ENCODE measurements around the gene PLCB4. TPM values are rescaled to one million over a fixed set of nuclear protein-coding genes. Genes with fewer than 3 reads are reported as not detected.

The PLCB4 gene
- total and polyA plus RNA-seq, 4 donors = 1.5 to 26.2 (median 10.8) TPM

- intact Hi-C loops (cut with DNase I) = no loop called here
- Histone ChIP-seq H3K4me1 (ENCODE audit: control insufficient read depth in 1 of 2, insufficient read depth in 2 of 2, low read length in 2 of 2) (peaks cover 0 to 4% of the 10 kb centered on the region in 2 donors), H3K27ac (ENCODE audit: low read depth in 1 of 2, low read length in 2 of 2) (no peak overlapping the region), H3K27me3 (ENCODE audit: control insufficient read depth in 1 of 2, insufficient read depth in 2 of 2, low read length in 1 of 2) (no peaks in the 10 kb centered on the region), H3K36me3 (ENCODE audit: control insufficient read depth in 1 of 2, insufficient read depth in 2 of 2, low read length in 1 of 2) (no peaks in the 10 kb centered on the region), H3K4me3 (ENCODE audit: low read length in 2 of 2) (no peak overlapping the region), H3K9me3 (ENCODE audit: control insufficient read depth, low read length) (no peaks in the 10 kb centered on the region)
- ATAC-seq (ENCODE audit: low FRiP score) (no peak), DNase-seq (no peak)
- 93 to 94% methylated on average over 2 of the region's 2 CpGs for WGBS, 2 donors
These were observed 53.7 kb downstream of the PLCB4 start for GRCh38 chr20:9122571-9122970.

- Histone ChIP-seq H3K36me3 (ENCODE audit: control insufficient read depth in 1 of 2, insufficient read depth in 2 of 2, low read length in 1 of 2) (no peaks in the 10 kb centered on the region), H3K27me3 (ENCODE audit: control insufficient read depth in 1 of 2, insufficient read depth in 2 of 2, low read length in 1 of 2) (no peaks in the 10 kb centered on the region), H3K4me1 (ENCODE audit: control insufficient read depth in 1 of 2, insufficient read depth in 2 of 2, low read length in 2 of 2) (peaks cover 1 to 2% of the 10 kb centered on the region in 2 donors), H3K9me3 (ENCODE audit: control insufficient read depth, low read length) (no peaks in the 10 kb centered on the region), H3K27ac (ENCODE audit: low read depth in 1 of 2, low read length in 2 of 2) (no peak overlapping the region), H3K4me3 (ENCODE audit: low read length in 2 of 2) (no peak overlapping the region)
- ATAC-seq (ENCODE audit: low FRiP score) (no peak), DNase-seq (no peak)
- intact Hi-C loops (cut with DNase I) = no loop called here
These were observed 57.6 kb downstream of the PLCB4 start for GRCh38 chr20:9126527-9126926.

GRCh38 chr20:9128568-9128967, 59.7 kb downstream of the PLCB4 start:
- intact Hi-C loops (cut with DNase I) = no loop called here
- H3K4me3 ChIP-seq (ENCODE audit: low read length in 2 of 2) = no peak overlapping the region
- WGBS, 2 donors = 91 to 95% methylated on average over 3 of the region's 3 CpGs
- DNase-seq (no peak), ATAC-seq (ENCODE audit: low FRiP score) (no peak)
- H3K4me1 ChIP-seq (ENCODE audit: control insufficient read depth in 1 of 2, insufficient read depth in 2 of 2, low read length in 2 of 2) = peaks cover 1 to 2% of the 10 kb centered on the region in 2 donors
- H3K9me3 ChIP-seq (ENCODE audit: control insufficient read depth, low read length) = peaks cover 3% of the 10 kb centered on the region
- no peaks in the 10 kb centered on the region for H3K36me3 ChIP-seq (ENCODE audit: control insufficient read depth in 1 of 2, insufficient read depth in 2 of 2, low read length in 1 of 2)
- H3K27me3 ChIP-seq (ENCODE audit: control insufficient read depth in 1 of 2, insufficient read depth in 2 of 2, low read length in 1 of 2) = no peaks in the 10 kb centered on the region
- no peak overlapping the region for H3K27ac ChIP-seq (ENCODE audit: low read depth in 1 of 2, low read length in 2 of 2)

- Histone ChIP-seq H3K4me1 (ENCODE audit: control insufficient read depth in 1 of 2, insufficient read depth in 2 of 2, low read length in 2 of 2) (peaks cover 1 to 2% of the 10 kb centered on the region in 2 donors), H3K27me3 (ENCODE audit: control insufficient read depth in 1 of 2, insufficient read depth in 2 of 2, low read length in 1 of 2) (no peaks in the 10 kb centered on the region), H3K36me3 (ENCODE audit: control insufficient read depth in 1 of 2, insufficient read depth in 2 of 2, low read length in 1 of 2) (no peaks in the 10 kb centered on the region), H3K4me3 (ENCODE audit: low read length in 2 of 2) (no peak overlapping the region), H3K9me3 (ENCODE audit: control insufficient read depth, low read length) (peaks cover 3% of the 10 kb centered on the region), H3K27ac (ENCODE audit: low read depth in 1 of 2, low read length in 2 of 2) (peak overlapping the region in 1 of 2 donors; percentile 37)
- 37 to 39% methylated on average over 3 of the region's 3 CpGs for WGBS, 2 donors
- no peak for ATAC-seq (ENCODE audit: low FRiP score)
- intact Hi-C loops (cut with DNase I) = no loop called here
- DNase-seq = no peak
These were observed 60.9 kb downstream of the PLCB4 start for GRCh38 chr20:9129756-9130155.

GRCh38 chr20:9130521-9130920, 61.6 kb downstream of the PLCB4 start:
- intact Hi-C loops (cut with DNase I) = no loop called here
- no peak for DNase-seq
- Histone ChIP-seq H3K27ac (ENCODE audit: low read depth in 1 of 2, low read length in 2 of 2) (no peak overlapping the region), H3K36me3 (ENCODE audit: control insufficient read depth in 1 of 2, insufficient read depth in 2 of 2, low read length in 1 of 2) (no peaks in the 10 kb centered on the region), H3K4me1 (ENCODE audit: control insufficient read depth in 1 of 2, insufficient read depth in 2 of 2, low read length in 2 of 2) (peaks cover 1 to 2% of the 10 kb centered on the region in 2 donors), H3K9me3 (ENCODE audit: control insufficient read depth, low read length) (peaks cover 3% of the 10 kb centered on the region), H3K27me3 (ENCODE audit: control insufficient read depth in 1 of 2, insufficient read depth in 2 of 2, low read length in 1 of 2) (no peaks in the 10 kb centered on the region), H3K4me3 (ENCODE audit: low read length in 2 of 2) (no peak overlapping the region)
- WGBS, 2 donors = 16% methylated on average over 1 of the region's 1 CpG
- no peak for ATAC-seq (ENCODE audit: low FRiP score)

- DNase-seq (no peak), ATAC-seq (ENCODE audit: low FRiP score) (no peak)
- Histone ChIP-seq H3K27ac (ENCODE audit: low read depth in 1 of 2, low read length in 2 of 2) (no peak overlapping the region), H3K27me3 (ENCODE audit: control insufficient read depth in 1 of 2, insufficient read depth in 2 of 2, low read length in 1 of 2) (no peaks in the 10 kb centered on the region), H3K4me3 (ENCODE audit: low read length in 2 of 2) (no peak overlapping the region), H3K4me1 (ENCODE audit: control insufficient read depth in 1 of 2, insufficient read depth in 2 of 2, low read length in 2 of 2) (peaks cover 0 to 2% of the 10 kb centered on the region in 2 donors), H3K9me3 (ENCODE audit: control insufficient read depth, low read length) (peaks cover 3% of the 10 kb centered on the region), H3K36me3 (ENCODE audit: control insufficient read depth in 1 of 2, insufficient read depth in 2 of 2, low read length in 1 of 2) (no peaks in the 10 kb centered on the region)
- WGBS, 2 donors = 95 to 100% methylated on average over 3 of the region's 3 CpGs
- intact Hi-C loops (cut with DNase I) = no loop called here
These were observed 63.0 kb downstream of the PLCB4 start for GRCh38 chr20:9131841-9132240.

- Histone ChIP-seq H3K27me3 (ENCODE audit: control insufficient read depth in 1 of 2, insufficient read depth in 2 of 2, low read length in 1 of 2) (no peaks in the 10 kb centered on the region), H3K27ac (ENCODE audit: low read depth in 1 of 2, low read length in 2 of 2) (no peak overlapping the region), H3K4me3 (ENCODE audit: low read length in 2 of 2) (no peak overlapping the region), H3K36me3 (ENCODE audit: control insufficient read depth in 1 of 2, insufficient read depth in 2 of 2, low read length in 1 of 2) (no peaks in the 10 kb centered on the region), H3K4me1 (ENCODE audit: control insufficient read depth in 1 of 2, insufficient read depth in 2 of 2, low read length in 2 of 2) (peaks cover 0 to 1% of the 10 kb centered on the region in 2 donors), H3K9me3 (ENCODE audit: control insufficient read depth, low read length) (peaks cover 3% of the 10 kb centered on the region)
- 33 to 44% methylated on average over 2 of the region's 2 CpGs for WGBS, 2 donors
- DNase-seq = no peak
- intact Hi-C loops (cut with DNase I) = no loop called here
- ATAC-seq (ENCODE audit: low FRiP score) = no peak
These were observed 65.5 kb downstream of the PLCB4 start for GRCh38 chr20:9134346-9134745.

GRCh38 chr20:9136114-9136513, 67.2 kb downstream of the PLCB4 start:
- peaks cover 0 to under 1% of the 10 kb centered on the region in 2 donors for H3K4me1 ChIP-seq (ENCODE audit: control insufficient read depth in 1 of 2, insufficient read depth in 2 of 2, low read length in 2 of 2)
- H3K27ac ChIP-seq (ENCODE audit: low read depth in 1 of 2, low read length in 2 of 2) = no peak overlapping the region
- no peaks in the 10 kb centered on the region for H3K36me3 ChIP-seq (ENCODE audit: control insufficient read depth in 1 of 2, insufficient read depth in 2 of 2, low read length in 1 of 2)
- ATAC-seq (ENCODE audit: low FRiP score) = no peak
- H3K4me3 ChIP-seq (ENCODE audit: low read length in 2 of 2) = no peak overlapping the region
- H3K9me3 ChIP-seq (ENCODE audit: control insufficient read depth, low read length) = peaks cover 3% of the 10 kb centered on the region
- 50 to 67% methylated on average over 3 of the region's 3 CpGs for WGBS, 2 donors
- intact Hi-C loops (cut with DNase I) = no loop called here
- H3K27me3 ChIP-seq (ENCODE audit: control insufficient read depth in 1 of 2, insufficient read depth in 2 of 2, low read length in 1 of 2) = no peaks in the 10 kb centered on the region
- DNase-seq = no peak

GRCh38 chr20:9137001-9137400, 68.1 kb downstream of the PLCB4 start:
- Histone ChIP-seq H3K9me3 (ENCODE audit: control insufficient read depth, low read length) (peaks cover 1% of the 10 kb centered on the region), H3K4me3 (ENCODE audit: low read length in 2 of 2) (no peak overlapping the region), H3K27ac (ENCODE audit: low read depth in 1 of 2, low read length in 2 of 2) (no peak overlapping the region), H3K36me3 (ENCODE audit: control insufficient read depth in 1 of 2, insufficient read depth in 2 of 2, low read length in 1 of 2) (no peaks in the 10 kb centered on the region), H3K27me3 (ENCODE audit: control insufficient read depth in 1 of 2, insufficient read depth in 2 of 2, low read length in 1 of 2) (no peaks in the 10 kb centered on the region), H3K4me1 (ENCODE audit: control insufficient read depth in 1 of 2, insufficient read depth in 2 of 2, low read length in 2 of 2) (peaks cover 0 to 1% of the 10 kb centered on the region in 2 donors)
- intact Hi-C loops (cut with DNase I) = no loop called here
- no peak for DNase-seq
- no peak for ATAC-seq (ENCODE audit: low FRiP score)
- 87 to 88% methylated on average over 7 of the region's 7 CpGs for WGBS, 2 donors

All from aorta (tissue), 5 donors.